Right atrium auricular region (tissue), 2 donors: ENCODE results near the gene UBA52. TPM values are rescaled to one million over a fixed set of nuclear protein-coding genes. Genes with fewer than 3 reads are reported as not detected.

ENCODE experiments used
- DNase-seq: peaks from one replicate; pipeline ENCODE4 v3.0.0-alpha.2; 2019; ENCODE audit warnings: low spot score
- H3K27ac ChIP-seq, 2 donors: fragments of 200-600 bp; sonication (generic); 1 replicate in 1 of 2; 2 replicates in 1 of 2; pipeline ENCODE4 v1.5.1; 2016 to 2019
- H3K27me3 ChIP-seq, 2 donors: fragments of 200-600 bp; sonication (generic); one replicate each; pipeline versions ENCODE4 v1.5.1 to v1.6.0; 2017 to 2019
- H3K36me3 ChIP-seq: fragments of 200-600 bp; sonication (generic); one replicate; pipeline ENCODE4 v1.5.1; 2016
- H3K4me1 ChIP-seq, 2 donors: fragments of 200-600 bp; sonication (generic); one replicate each; pipeline versions ENCODE4 v1.5.1 to v1.6.0; 2017 to 2019
- H3K4me3 ChIP-seq, 2 donors: fragments of 200-600 bp; sonication (generic); 1 replicate in 1 of 2; 2 replicates in 1 of 2; pipeline ENCODE4 v1.5.1; 2017 to 2019; ENCODE audit warnings: mild to moderate bottlenecking in 1 of 2, moderate library complexity in 1 of 2
- H3K9me3 ChIP-seq, 2 donors: fragments of 200-600 bp; sonication (generic); one replicate each; pipeline ENCODE4 v1.5.1; 2019
- CTCF ChIP-seq, 2 donors: fragments of 200-600 bp; sonication (generic); IDR thresholded peaks; one replicate each; pipeline ENCODE4 v1.5.1; 2019; ENCODE audit warnings: antibody characterized with exemption in 2 of 2
- total RNA-seq, 2 donors: library from RNA; depleted of rRNA; stranded (reverse); fragments of >200 nt; gene quantifications; one replicate each; pipeline ENCODE4 v1.1.0, GENCODE V29; 2016

The UBA52 gene
- total RNA-seq, 2 donors from 2014 or later, result 272 to 543 TPM

- peaks cover 43 to 55% of the 10 kb centered on the region in 2 donors for H3K27me3 ChIP-seq
- TF ChIP-seq CTCF (IDR thresholded peaks at IDR 0.05), result no peak
- H3K4me1 ChIP-seq, result peaks cover 0 to 50% of the 10 kb centered on the region in 2 donors
- H3K9me3 ChIP-seq, result no peaks in the 10 kb centered on the region
- DNase-seq, result no peak
- no peak overlapping the region for H3K4me3 ChIP-seq
- no peak overlapping the region for H3K27ac ChIP-seq
- no peaks in the 10 kb centered on the region for H3K36me3 ChIP-seq
Measured at GRCh38 chr19:18610556-18611326, 39.1 kb downstream of the UBA52 start.

- Histone ChIP-seq H3K36me3 (no peaks in the 10 kb centered on the region), H3K4me3 (peak overlapping the region in 1 of 2 donors; percentile 61)
- no peak for TF ChIP-seq CTCF (IDR thresholded peaks at IDR 0.05)
Measured at GRCh38 chr19:18611327-18612050, 39.8 kb downstream of the UBA52 start.

GRCh38 chr19:18612051-18612771, 40.6 kb downstream of the UBA52 start:
- H3K9me3 ChIP-seq, result no peaks in the 10 kb centered on the region
- H3K4me1 ChIP-seq, result peaks cover 0 to 41% of the 10 kb centered on the region in 2 donors
- H3K4me3 ChIP-seq, result peak overlapping the region; percentile 37 to 61
- DNase-seq, result no peak
- no peak for TF ChIP-seq CTCF (IDR thresholded peaks at IDR 0.05)
- no peak overlapping the region for H3K27ac ChIP-seq
- H3K27me3 ChIP-seq, result peaks cover 41 to 48% of the 10 kb centered on the region in 2 donors
- H3K36me3 ChIP-seq, result no peaks in the 10 kb centered on the region

More at GRCh38 chr19:18611327-18612050, 39.8 kb downstream of the UBA52 start:
- H3K27ac ChIP-seq, result no peak overlapping the region
- H3K27me3 ChIP-seq, result peaks cover 43 to 51% of the 10 kb centered on the region in 2 donors
- DNase-seq, result no peak
- H3K4me1 ChIP-seq, result peaks cover 0 to 44% of the 10 kb centered on the region in 2 donors
- H3K9me3 ChIP-seq, result no peaks in the 10 kb centered on the region

- no peak within 1 kb of the TSS for H3K27ac ChIP-seq
- peaks cover 0 to 33% of the 10 kb centered on the region in 2 donors for H3K4me1 ChIP-seq
- TF ChIP-seq CTCF (IDR thresholded peaks at IDR 0.05), result no peak
- no peaks in the 10 kb centered on the region for H3K36me3 ChIP-seq
- H3K9me3 ChIP-seq, result no peaks in the 10 kb centered on the region
- no peak for DNase-seq
- peaks cover 33 to 42% of the 10 kb centered on the region in 2 donors for H3K27me3 ChIP-seq
- H3K4me3 ChIP-seq, result peak within 1 kb of the TSS; percentile 37 to 61
Measured at GRCh38 chr19:18612772-18613588, 41.3 kb downstream of the UBA52 start, which contains the start of gene TMEM59L. Gene TMEM59L (plus strand): TSS chr19:18612870. CDS start chr19:18612959, 89 bp downstream.
